ENCODE data around the gene STK11IP.

Gene STK11IP

GRCh38 chr2:219616550-219616949 lies 18.9 kb downstream of the STK11IP start:
- DNase-seq (ENCODE audit: low read depth): no peak

GRCh38 chr2:219618733-219619122 lies 21.1 kb downstream of the STK11IP start:
- DNase-seq (ENCODE audit: low read depth): no peak

- DNase-seq (ENCODE audit: low read depth): no peak
Observed at GRCh38 chr2:219619235-219619634, 21.6 kb downstream of the STK11IP start.

DNA sequence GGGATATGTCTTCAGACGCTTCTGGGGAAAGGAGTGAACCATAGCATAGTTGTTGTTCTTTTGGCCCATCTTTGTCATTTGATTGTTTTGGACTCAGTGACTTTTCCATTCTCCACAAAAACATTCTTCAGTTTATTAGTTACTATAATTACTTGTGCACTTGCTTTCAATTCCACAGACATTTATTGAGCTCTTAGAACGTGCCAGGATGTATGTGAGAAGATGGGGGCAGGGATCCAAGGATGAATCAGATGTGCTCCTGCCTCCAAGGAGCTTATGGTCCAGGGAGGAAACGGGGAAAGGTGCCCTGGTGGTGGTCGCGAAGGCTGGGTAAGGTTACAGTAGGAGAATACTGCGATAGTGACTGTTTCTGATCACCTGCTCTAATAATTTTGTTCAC lies 22.9 kb downstream of the STK11IP start:
- no peak for DNase-seq (ENCODE audit: low read depth)

DNA sequence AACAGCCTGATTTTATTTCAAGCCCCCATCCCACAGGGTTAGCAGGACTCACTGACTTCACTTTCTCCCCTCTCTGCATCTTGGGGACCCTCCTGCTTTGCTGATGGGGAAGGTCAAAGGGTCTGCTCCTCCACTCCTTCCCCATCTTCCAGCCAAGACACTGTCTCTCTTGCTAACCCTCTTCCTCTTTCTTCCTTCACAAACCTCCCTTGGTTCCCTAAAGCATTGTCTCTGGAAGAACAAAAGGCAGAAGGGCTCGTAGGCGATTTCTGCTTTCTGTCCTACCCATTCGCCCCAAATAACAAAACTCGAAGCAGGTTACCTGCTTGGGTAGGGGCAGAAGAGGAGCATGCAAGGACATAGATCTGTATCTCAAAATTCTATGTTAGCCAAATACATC lies 24.3 kb downstream of the STK11IP start:
- DNase-seq (ENCODE audit: low read depth): no peak

GRCh38 chr2:219622472-219622871 lies 24.8 kb downstream of the STK11IP start:
- DNase-seq (ENCODE audit: low read depth): no peak

DNA sequence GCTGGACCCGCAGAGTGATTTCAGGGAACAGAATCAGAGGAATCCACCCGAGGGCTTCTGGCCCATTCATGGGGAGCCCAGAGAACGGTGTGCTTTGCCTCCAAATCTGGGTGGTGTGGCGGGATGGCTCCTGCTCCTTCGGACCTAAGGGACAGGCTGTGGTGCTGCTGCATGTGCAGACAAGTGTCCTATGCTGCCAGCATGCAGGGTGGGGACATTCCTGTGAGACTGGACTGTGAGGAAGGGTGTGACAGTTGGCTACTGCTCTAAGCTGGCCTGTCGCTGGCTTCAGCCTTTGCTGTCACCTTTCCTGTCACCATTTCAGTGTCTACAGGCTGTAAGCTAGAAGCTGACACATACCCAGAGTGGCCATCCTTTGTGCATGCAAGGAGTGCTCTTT lies 26.9 kb downstream of the STK11IP start:
- no peak for DNase-seq (ENCODE audit: low read depth)

GRCh38 chr2:219625179-219625578 lies 27.5 kb downstream of the STK11IP start:
- no peak for DNase-seq (ENCODE audit: low read depth)

DNA sequence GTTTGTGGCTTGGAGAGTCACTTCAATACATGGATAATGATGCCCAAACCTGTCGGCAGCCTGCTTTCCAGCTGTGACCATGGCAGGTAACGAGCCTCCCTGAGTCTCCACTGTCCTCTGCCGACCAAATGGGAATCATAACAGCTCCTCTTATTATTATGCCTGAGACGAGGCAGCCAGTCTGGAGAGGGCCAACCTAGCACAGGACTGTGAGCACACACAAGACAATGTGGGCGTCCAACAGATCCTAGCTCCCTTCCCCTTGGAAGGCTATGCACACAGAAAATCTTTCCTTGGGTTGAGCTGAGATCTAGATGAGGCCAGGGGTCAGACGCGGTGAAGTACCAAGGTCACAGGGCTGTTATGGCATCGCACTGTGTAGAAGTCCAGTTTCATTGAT lies 28.9 kb downstream of the STK11IP start:
- DNase-seq (ENCODE audit: low read depth): no peak

- no peak for DNase-seq (ENCODE audit: low read depth)
Observed at GRCh38 chr2:219627103-219628100, 29.7 kb downstream of the STK11IP start, which contains the start of gene SLC4A3. SLC4A3 (plus strand) TSS chr2:219627630; CDS start chr2:219627993, 363 bp downstream.

DNA sequence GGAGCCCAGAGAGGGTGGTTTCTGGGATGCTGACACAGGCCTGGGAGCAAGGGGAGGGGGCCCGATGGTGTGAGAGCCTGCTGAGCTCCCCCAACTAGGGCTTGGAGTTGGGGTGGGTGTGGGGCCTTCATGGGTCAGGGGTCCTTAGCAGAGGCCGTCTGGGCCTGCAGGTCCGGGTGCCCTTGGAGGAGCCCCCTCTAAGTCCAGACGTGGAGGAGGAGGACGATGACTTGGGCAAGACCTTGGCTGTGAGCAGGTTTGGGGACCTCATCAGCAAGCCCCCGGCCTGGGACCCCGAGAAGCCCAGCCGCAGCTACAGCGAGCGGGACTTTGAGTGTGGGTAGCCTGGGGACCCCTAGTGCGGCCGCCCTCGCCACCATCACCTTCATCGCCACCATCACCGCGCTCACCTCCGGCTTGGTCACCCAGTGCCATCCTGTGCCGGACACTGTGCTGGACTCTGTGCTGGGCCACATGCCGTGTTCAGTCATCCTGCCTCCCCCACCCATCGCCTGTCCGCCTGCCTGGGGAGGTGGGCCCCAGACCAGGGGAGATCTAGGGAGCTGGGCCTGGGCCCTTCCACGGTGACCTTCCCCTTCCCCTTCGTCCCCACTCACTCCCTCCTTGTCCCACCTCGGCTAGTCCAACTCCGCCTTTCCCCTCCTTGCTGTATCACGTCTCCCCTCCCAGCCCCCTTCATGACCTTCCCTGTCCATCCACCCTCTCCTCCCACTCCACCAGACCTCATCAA lies 30.8 kb downstream of the STK11IP start:
- DNase-seq (ENCODE audit: low read depth): no peak

DNA sequence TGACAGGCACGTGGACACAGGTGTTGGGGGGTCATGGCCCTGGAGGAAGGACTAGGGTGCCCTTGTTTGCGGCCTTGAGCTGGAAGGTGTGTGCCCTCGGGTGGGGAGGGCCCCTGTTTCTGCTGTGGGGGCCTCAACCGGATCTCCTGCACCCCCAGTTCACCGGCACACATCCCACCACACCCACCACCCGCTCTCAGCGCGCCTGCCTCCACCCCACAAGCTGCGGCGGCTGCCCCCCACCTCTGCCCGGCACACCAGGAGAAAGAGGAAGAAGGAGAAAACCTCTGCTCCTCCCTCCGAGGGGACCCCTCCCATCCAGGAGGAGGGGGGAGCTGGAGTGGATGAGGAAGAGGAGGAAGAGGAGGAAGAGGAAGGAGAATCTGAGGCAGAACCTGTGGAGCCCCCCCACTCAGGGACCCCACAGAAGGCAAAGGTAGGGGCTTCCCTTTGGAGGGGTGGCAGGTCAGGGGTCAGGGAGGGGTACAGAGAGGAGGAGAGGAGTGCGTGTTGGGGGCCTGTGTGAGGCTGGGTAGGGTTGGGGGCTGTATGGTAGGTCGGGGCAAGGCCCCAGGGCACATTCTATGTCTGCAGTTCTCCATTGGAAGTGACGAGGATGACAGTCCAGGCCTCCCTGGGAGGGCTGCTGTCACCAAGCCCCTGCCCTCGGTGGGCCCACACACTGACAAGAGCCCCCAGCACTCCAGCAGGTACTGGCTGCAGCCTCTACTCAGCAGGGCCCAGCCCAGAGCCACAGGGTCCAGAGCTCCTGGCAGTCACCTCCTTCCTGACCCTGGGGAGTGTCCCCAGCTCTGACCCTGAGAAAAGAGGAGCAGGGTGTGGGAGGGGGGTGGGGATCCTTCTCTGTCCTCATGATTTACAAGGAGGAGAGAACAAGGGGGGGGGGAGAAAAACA lies 31.6 kb downstream of the STK11IP start:
- no peak for DNase-seq (ENCODE audit: low read depth)

- no peak for DNase-seq (ENCODE audit: low read depth)
Observed at GRCh38 chr2:219629976-219630695, 32.5 kb downstream of the STK11IP start.

- no peak for DNase-seq (ENCODE audit: low read depth)
Observed at GRCh38 chr2:219630770-219631405, 33.2 kb downstream of the STK11IP start.

DNA sequence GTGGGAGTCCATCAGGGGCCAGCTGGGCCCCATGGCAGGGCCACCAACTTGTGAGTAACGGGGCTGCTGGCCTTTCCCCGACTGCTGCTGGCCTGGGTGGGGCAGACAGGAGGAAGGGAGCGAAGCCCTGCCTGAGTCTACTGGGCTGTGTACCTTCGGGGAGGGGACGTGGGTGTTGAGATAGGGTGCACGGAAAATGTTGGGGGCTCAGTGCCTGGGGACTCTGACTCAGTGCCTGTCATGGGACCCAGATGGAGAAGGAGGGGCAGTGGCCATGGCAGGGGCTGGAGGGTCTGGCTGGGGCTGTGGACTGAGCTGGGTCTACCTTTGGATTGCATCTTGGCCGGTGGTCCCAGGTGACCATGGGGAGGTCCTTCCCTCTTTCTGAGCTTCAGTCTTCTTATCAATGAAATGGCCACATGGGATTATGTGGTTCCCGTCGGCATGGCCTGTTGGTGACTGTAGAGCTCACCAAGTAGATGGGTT lies 33.8 kb downstream of the STK11IP start:
- no peak for DNase-seq (ENCODE audit: low read depth)

DNA sequence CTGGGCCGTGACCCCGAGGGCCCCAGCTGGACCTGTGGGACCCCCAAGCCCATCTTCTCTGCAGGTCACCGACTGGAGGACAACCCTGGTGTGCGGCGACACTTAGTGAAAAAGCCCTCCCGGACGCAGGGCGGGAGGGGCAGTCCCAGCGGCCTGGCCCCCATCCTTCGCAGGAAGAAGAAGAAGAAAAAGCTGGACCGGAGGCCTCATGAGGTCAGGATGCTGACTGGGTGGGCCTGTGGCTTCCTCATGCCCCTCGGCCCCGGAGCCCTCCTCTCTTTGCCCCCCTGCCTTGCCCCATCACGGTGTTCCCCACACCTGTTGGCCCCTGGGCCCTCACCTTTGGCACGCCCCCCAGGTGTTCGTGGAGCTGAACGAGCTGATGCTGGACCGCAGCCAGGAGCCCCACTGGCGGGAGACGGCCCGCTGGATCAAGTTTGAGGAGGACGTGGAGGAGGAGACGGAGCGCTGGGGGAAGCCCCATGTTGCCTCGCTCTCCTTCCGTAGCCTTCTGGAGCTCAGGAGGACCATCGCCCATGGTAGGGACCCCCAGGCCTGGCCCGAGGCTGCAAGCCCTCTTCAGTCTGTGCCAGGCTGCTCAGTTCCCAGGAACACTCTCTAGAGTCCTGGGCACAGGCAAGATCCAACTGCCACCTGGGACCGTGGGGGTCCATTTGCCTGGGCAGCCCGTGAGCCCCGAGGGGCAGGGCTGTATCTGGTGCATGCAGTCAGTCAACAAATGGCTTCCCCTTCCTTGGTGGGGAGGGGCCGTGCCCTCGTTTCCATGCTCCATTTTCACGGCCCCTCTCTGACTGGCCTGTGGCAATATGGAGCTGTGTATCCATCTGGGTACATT lies 34.5 kb downstream of the STK11IP start:
- no peak for DNase-seq (ENCODE audit: low read depth)

DNA sequence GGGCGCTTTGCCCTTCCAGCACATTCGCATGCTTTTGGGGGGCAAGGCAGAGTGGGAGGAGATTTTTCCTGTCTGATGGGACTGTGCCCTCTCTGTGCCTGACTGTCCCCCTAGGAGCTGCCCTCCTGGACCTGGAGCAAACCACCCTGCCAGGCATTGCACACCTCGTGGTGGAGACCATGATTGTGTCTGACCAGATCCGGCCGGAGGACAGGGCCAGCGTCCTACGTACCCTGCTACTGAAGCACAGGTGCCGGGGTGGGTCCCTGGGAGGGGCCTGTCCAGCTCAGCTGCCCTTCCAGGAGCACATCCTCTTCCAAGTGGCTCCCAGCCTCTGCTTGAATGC lies 35.1 kb downstream of the STK11IP start:
- no peak for DNase-seq (ENCODE audit: low read depth)

- DNase-seq (ENCODE audit: low read depth): no peak
Observed at GRCh38 chr2:219633276-219634065, 35.8 kb downstream of the STK11IP start.
